Measurements from ENCODE around the gene CCL5. TPM values are rescaled to one million over a fixed set of nuclear protein-coding genes. Genes with fewer than 3 reads are reported as not detected.
A peak's percentile ranks its signal among the peaks of the same experiment; 100 is the strongest.

The CCL5 gene
- total RNA-seq, 2 experiments from 2014 or later = 35.6 to 40.1 TPM

DNA sequence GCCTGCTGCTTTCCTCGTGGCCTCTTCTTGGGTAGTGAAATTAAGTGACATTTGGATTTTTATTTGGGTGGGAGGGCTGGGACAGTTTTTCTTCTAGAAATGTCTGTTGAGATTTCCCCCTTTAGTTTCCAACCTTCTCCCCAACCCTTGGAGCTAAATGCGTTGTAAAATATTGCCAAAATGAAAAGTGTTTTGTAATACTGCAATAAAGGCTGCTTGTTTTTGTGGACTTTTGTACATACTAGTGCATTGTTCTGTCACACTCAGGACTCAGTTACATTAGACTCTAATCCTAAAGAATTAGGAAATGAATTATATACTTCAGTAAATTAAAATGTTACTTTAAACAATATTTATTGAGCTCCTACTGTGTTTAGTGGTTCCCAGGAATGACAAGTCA lies 33.2 kb downstream of the CCL5 start:
- H3K4me3 ChIP-seq (ENCODE audit: low read length) = no peak overlapping the region
- POLR2A ChIA-PET = no interaction called here
- intact Hi-C loops (cut with DNase I, micrococcal nuclease) = loop anchor here in 1 of 2 experiments (5.0 to 10.0 kb wide), 3 partner anchors 95 to 648 kb away; partner anchors contain the start of gene LYZL6
- Mint-ChIP-seq H3K27me3 (no peaks in the 10 kb centered on the region), H3K27ac (no peak overlapping the region), H3K4me3 (no peak overlapping the region), H3K36me3 (ENCODE audit: low read depth) (peaks cover 81% of the 10 kb centered on the region), H3K4me1 (ENCODE audit: low read depth) (peaks cover 16% of the 10 kb centered on the region), H3K9me3 (no peaks in the 10 kb centered on the region)
- H3K36me3 ChIP-seq (ENCODE audit: insufficient read depth, low read length) = peaks cover 62% of the 10 kb centered on the region
- ATAC-seq (ENCODE audit: poor library complexity) (no peak), DNase-seq (no peak)
- no peak overlapping the region for H3K27ac ChIP-seq (ENCODE audit: low read depth in 1 of 2, low read length in 2 of 2)
- TF ChIP-seq, protein P1, sequence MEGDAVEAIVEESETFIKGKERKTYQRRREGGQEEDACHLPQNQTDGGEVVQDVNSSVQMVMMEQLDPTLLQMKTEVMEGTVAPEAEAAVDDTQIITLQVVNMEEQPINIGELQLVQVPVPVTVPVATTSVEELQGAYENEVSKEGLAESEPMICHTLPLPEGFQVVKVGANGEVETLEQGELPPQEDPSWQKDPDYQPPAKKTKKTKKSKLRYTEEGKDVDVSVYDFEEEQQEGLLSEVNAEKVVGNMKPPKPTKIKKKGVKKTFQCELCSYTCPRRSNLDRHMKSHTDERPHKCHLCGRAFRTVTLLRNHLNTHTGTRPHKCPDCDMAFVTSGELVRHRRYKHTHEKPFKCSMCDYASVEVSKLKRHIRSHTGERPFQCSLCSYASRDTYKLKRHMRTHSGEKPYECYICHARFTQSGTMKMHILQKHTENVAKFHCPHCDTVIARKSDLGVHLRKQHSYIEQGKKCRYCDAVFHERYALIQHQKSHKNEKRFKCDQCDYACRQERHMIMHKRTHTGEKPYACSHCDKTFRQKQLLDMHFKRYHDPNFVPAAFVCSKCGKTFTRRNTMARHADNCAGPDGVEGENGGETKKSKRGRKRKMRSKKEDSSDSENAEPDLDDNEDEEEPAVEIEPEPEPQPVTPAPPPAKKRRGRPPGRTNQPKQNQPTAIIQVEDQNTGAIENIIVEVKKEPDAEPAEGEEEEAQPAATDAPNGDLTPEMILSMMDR (IDR thresholded peaks at IDR 0.05) = no peak
- CTCF ChIA-PET = no interaction called here
- no peaks in the 10 kb centered on the region for H3K9me3 ChIP-seq (ENCODE audit: control insufficient read depth in 1 of 2, insufficient read depth in 1 of 2, low read length in 2 of 2)
- H3K27me3 ChIP-seq (ENCODE audit: control insufficient read depth in 1 of 2, insufficient read depth in 2 of 2, low read length in 2 of 2) = no peaks in the 10 kb centered on the region
- H3K4me1 ChIP-seq (ENCODE audit: insufficient read depth, low read length) = no peaks in the 10 kb centered on the region

DNA sequence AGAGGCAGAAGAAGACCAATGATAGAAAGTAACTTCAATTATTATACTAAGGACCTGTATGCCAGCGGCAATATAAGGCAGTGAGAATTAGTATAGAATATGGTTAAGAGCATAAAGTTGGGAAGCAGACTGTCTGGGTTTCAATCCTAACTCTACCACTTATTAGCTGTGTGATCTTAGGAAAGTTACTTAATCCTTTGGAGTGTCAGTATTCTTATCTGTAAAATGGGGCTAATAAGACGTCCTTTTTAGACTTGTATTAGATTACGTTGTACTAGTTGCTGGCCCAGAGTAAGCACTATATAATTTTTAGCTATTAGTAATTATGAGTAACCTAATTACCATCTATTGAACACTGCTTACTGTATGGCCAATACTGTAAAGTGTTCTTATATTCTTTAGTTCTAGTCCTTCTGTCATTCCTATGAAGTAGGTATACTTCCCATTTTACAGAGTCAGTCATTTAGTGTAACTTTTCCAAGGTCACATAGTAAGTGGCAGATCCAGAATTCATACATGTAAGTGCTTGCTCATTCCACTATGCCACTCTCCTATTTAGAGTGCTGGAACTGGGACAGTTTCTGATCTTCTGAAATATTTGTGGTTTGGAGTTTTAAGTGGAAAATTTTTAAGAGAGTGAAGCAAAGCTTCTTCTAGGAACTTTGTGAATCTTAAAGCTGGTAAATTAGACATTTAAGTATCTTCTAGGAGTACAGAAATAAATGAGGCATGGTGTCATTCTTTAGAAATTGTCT lies 33.9 kb downstream of the CCL5 start:
- POLR2A ChIA-PET = no interaction called here
- H3K36me3 Mint-ChIP-seq (ENCODE audit: low read depth) = peaks cover 85% of the 10 kb centered on the region
- TF ChIP-seq, protein P1 (IDR thresholded peaks at IDR 0.05) = no peak
- H3K4me1 Mint-ChIP-seq (ENCODE audit: low read depth) = peaks cover 12% of the 10 kb centered on the region
- Histone ChIP-seq H3K27me3 (ENCODE audit: control insufficient read depth in 1 of 2, insufficient read depth in 2 of 2, low read length in 2 of 2) (no peaks in the 10 kb centered on the region), H3K9me3 (ENCODE audit: control insufficient read depth in 1 of 2, insufficient read depth in 1 of 2, low read length in 2 of 2) (no peaks in the 10 kb centered on the region), H3K4me3 (ENCODE audit: low read length) (no peak overlapping the region), H3K27ac (ENCODE audit: low read depth in 1 of 2, low read length in 2 of 2) (no peak overlapping the region), H3K36me3 (ENCODE audit: insufficient read depth, low read length) (peaks cover 70% of the 10 kb centered on the region), H3K4me1 (ENCODE audit: insufficient read depth, low read length) (no peaks in the 10 kb centered on the region)
- no peak for DNase-seq
- intact Hi-C loops (cut with DNase I, micrococcal nuclease) = loop anchor here in 1 of 2 experiments (5.0 to 10.0 kb wide), 3 partner anchors 96 to 649 kb away; partner anchors contain the start of gene LYZL6
- H3K27ac Mint-ChIP-seq = peak overlapping the region; percentile 9
- no peaks in the 10 kb centered on the region for H3K27me3 Mint-ChIP-seq
- no peak overlapping the region for H3K4me3 Mint-ChIP-seq
- H3K9me3 Mint-ChIP-seq = no peaks in the 10 kb centered on the region
- CTCF ChIA-PET = no interaction called here
- no peak for ATAC-seq (ENCODE audit: poor library complexity)

DNA sequence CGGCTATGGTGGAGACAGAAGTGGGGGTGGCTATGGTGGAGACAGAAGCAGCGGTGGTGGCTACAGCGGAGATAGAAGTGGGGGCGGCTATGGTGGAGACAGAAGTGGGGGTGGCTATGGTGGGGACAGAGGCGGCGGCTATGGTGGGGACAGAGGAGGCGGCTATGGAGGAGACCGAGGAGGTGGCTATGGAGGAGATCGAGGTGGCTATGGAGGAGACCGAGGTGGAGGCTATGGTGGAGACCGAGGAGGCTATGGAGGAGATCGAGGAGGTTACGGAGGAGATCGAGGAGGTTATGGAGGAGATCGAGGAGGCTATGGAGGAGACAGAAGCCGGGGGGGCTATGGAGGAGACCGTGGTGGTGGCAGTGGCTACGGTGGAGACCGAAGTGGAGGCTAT lies 35.6 kb downstream of the CCL5 start:
- Histone ChIP-seq H3K27ac (ENCODE audit: low read depth in 1 of 2, low read length in 2 of 2) (no peak overlapping the region), H3K27me3 (ENCODE audit: control insufficient read depth in 1 of 2, insufficient read depth in 2 of 2, low read length in 2 of 2) (no peaks in the 10 kb centered on the region), H3K9me3 (ENCODE audit: control insufficient read depth in 1 of 2, insufficient read depth in 1 of 2, low read length in 2 of 2) (no peaks in the 10 kb centered on the region), H3K4me3 (ENCODE audit: low read length) (no peak overlapping the region), H3K36me3 (ENCODE audit: insufficient read depth, low read length) (peaks cover 82% of the 10 kb centered on the region), H3K4me1 (ENCODE audit: insufficient read depth, low read length) (no peaks in the 10 kb centered on the region)
- Mint-ChIP-seq H3K27ac (peak overlapping the region; percentile 19), H3K27me3 (no peaks in the 10 kb centered on the region), H3K4me3 (no peak overlapping the region), H3K9me3 (no peaks in the 10 kb centered on the region), H3K36me3 (ENCODE audit: low read depth) (peaks cover 87% of the 10 kb centered on the region), H3K4me1 (ENCODE audit: low read depth) (peaks cover 8% of the 10 kb centered on the region)
- ATAC-seq (ENCODE audit: poor library complexity) (no peak), DNase-seq (no peak)
- intact Hi-C loops (cut with DNase I, micrococcal nuclease) = loop anchor here in 1 of 2 experiments (10.0 kb wide), 2 partner anchors 300 to 650 kb away; no protein-coding TSS in a partner anchor
- ChIA-PET CTCF (no interaction called here), POLR2A (no interaction called here)
- TF ChIP-seq, protein P1 (IDR thresholded peaks at IDR 0.05) = no peak
